ENCODE measurements around the gene RCCD1. TPM values are rescaled to one million over a fixed set of nuclear protein-coding genes. Genes with fewer than 3 reads are reported as not detected.

Gene RCCD1
- total and polyA plus RNA-seq, 9 of the 15 experiments (the other 6 are each of a cell fraction or from before 2014, with no cell fraction given): 11.1 to 51.4 (median 24.7) TPM

GRCh38 chr15:90915808-90916440 lies 38.8 kb upstream of the RCCD1 start (continued):
- TF ChIP-seq ESRRA (IDR thresholded peaks at IDR 0.05; ENCODE audit: borderline replicate concordance, low read depth) (peak; percentile 78), UBTF (IDR thresholded peaks at IDR 0.05; ENCODE audit: borderline replicate concordance in 1 of 2, low read depth in 2 of 2, low read length in 2 of 2) (0 out of 4 replicates have a peak, but pooled peaks of 1 of the 2 experiments have one; percentile 38), NR2C2 (CRISPR knock-in tag; IDR thresholded peaks at IDR 0.05) (0 out of 2 replicates have a peak, but pooled peaks have one; percentile 33), NR2C2 (tag; IDR thresholded peaks at IDR 0.05) (peak; percentile 85), KHSRP (IDR thresholded peaks at IDR 0.05) (no peak), POLR2A (conservative IDR thresholded peaks at IDR 0.05) (no peak), SPI1 (IDR thresholded peaks at IDR 0.05; ENCODE audit: borderline replicate concordance, low read depth, low read length) (peak; percentile 87), SRF (CRISPR knock-in tag; IDR thresholded peaks at IDR 0.05) (no peak), BCOR (IDR thresholded peaks at IDR 0.05) (0 out of 2 replicates have a peak, but pooled peaks have one; percentile 21), VEZF1 (CRISPR knock-in tag; IDR thresholded peaks at IDR 0.05) (peak; percentile 73), ZFX (CRISPR knock-in tag; IDR thresholded peaks at IDR 0.05) (peak; percentile 77), ARNT (IDR thresholded peaks at IDR 0.05) (no peak), PTTG1 (tag; IDR thresholded peaks at IDR 0.05; ENCODE audit: low read depth) (no peak), ZNF589 (CRISPR knock-in tag; IDR thresholded peaks at IDR 0.05; ENCODE audit: low read depth) (peak; percentile 69; the same call in 1 of the 2 replicates), ELK1 (CRISPR knock-in tag; IDR thresholded peaks at IDR 0.05) (no peak), ZNF584 (CRISPR knock-in tag; IDR thresholded peaks at IDR 0.05; ENCODE audit: low read depth) (0 out of 2 replicates have a peak, but pooled peaks have one; percentile 58), NFE2L1 (tag; IDR thresholded peaks at IDR 0.05; ENCODE audit: borderline replicate concordance, low read depth) (no peak)

Measured in K562 (cell line).